ENCODE results near the gene CDH8.

Gene CDH8

GRCh38 chr16:62036101-62036801 lies at the start of gene CDH8:
CDH8 (minus strand) TSS chr16:62036438; CDS start chr16:62021403, 15,035 bp downstream.
- no peak for DNase-seq (ENCODE audit: low read depth in 2 of 3, low spot score in 1 of 3)

- DNase-seq (ENCODE audit: low read depth in 2 of 3, low spot score in 1 of 3), result no peak
Observed at GRCh38 chr16:62079236-62079635, 43.0 kb upstream of the CDH8 start.

GRCh38 chr16:62077998-62078397 lies 41.8 kb upstream of the CDH8 start:
- no peak for DNase-seq (ENCODE audit: low read depth in 2 of 3, low spot score in 1 of 3)

- no peak for DNase-seq (ENCODE audit: low read depth in 2 of 3, low spot score in 1 of 3)
Observed at GRCh38 chr16:62076886-62077285, 40.6 kb upstream of the CDH8 start.

- DNase-seq (ENCODE audit: low read depth in 2 of 3, low spot score in 1 of 3), result no peak
Observed at GRCh38 chr16:62068747-62069146, 32.5 kb upstream of the CDH8 start.

GRCh38 chr16:62067981-62068380 lies 31.7 kb upstream of the CDH8 start:
- no peak for DNase-seq (ENCODE audit: low read depth in 2 of 3, low spot score in 1 of 3)

- no peak for DNase-seq (ENCODE audit: low read depth in 2 of 3, low spot score in 1 of 3)
Observed at GRCh38 chr16:62067182-62067581, 30.9 kb upstream of the CDH8 start.

GRCh38 chr16:62066747-62067146 lies 30.5 kb upstream of the CDH8 start:
- no peak for DNase-seq (ENCODE audit: low read depth in 2 of 3, low spot score in 1 of 3)

- DNase-seq (ENCODE audit: low read depth in 2 of 3, low spot score in 1 of 3), result no peak
Observed at GRCh38 chr16:62064173-62064572, 27.9 kb upstream of the CDH8 start.

GRCh38 chr16:62060089-62060488 lies 23.9 kb upstream of the CDH8 start:
- DNase-seq (ENCODE audit: low read depth in 2 of 3, low spot score in 1 of 3), result no peak

- no peak for DNase-seq (ENCODE audit: low read depth in 2 of 3, low spot score in 1 of 3)
Observed at GRCh38 chr16:62059527-62059926, 23.3 kb upstream of the CDH8 start.

- DNase-seq (ENCODE audit: low read depth in 2 of 3, low spot score in 1 of 3), result no peak
Observed at GRCh38 chr16:62058412-62058811, 22.2 kb upstream of the CDH8 start.

GRCh38 chr16:62051942-62052341 lies 15.7 kb upstream of the CDH8 start:
- no peak for DNase-seq (ENCODE audit: low read depth in 2 of 3, low spot score in 1 of 3)

GRCh38 chr16:62050793-62051192 lies 14.6 kb upstream of the CDH8 start:
- no peak for DNase-seq (ENCODE audit: low read depth in 2 of 3, low spot score in 1 of 3)

- DNase-seq (ENCODE audit: low read depth in 2 of 3, low spot score in 1 of 3), result no peak
Observed at GRCh38 chr16:62046801-62047200, 10.6 kb upstream of the CDH8 start.

GRCh38 chr16:62041401-62041800 lies 5.2 kb upstream of the CDH8 start:
- DNase-seq (ENCODE audit: low read depth in 2 of 3, low spot score in 1 of 3), result no peak

- DNase-seq (ENCODE audit: low read depth in 2 of 3, low spot score in 1 of 3), result no peak
Observed at GRCh38 chr16:62038646-62039045, 2.4 kb upstream of the CDH8 start.

- DNase-seq (ENCODE audit: low read depth in 2 of 3, low spot score in 1 of 3), result no peak
Observed at GRCh38 chr16:62038225-62038624, 2.0 kb upstream of the CDH8 start.

GRCh38 chr16:62036802-62037135 lies 531 bp upstream of the CDH8 start:
- DNase-seq (ENCODE audit: low read depth in 2 of 3, low spot score in 1 of 3), result no peak

GRCh38 chr16:62035115-62036092 lies 834 bp downstream of the CDH8 start:
- no peak for DNase-seq (ENCODE audit: low read depth in 2 of 3, low spot score in 1 of 3)

- no peak for DNase-seq (ENCODE audit: low read depth in 2 of 3, low spot score in 1 of 3)
Observed at GRCh38 chr16:62034231-62035114, 1.8 kb downstream of the CDH8 start.

Measured in stimulated activated CD4-positive, alpha-beta T cell treated with anti-CD3 and anti-CD28 coated beads, Interleukin-12 subunit alpha, Interleukin-12 subunit beta, amount 100 ng/mL, for 48 hours (primary cell).